IMR-90 (cell line): ENCODE results near the gene IRX1. TPM values are rescaled to one million over a fixed set of nuclear protein-coding genes. Genes with fewer than 3 reads are reported as not detected.

Experiments
- ATAC-seq: fragments of 200-7000 bp; cut with Tn5 transposase; 2 replicates; pipeline ENCODE4 v1.9.1; 2020; ENCODE audit warnings: low read depth, mild to moderate bottlenecking, moderate library complexity
- BruUV-seq: library from RNA; stranded (reverse); fragments of 400-500 nt; replicated peaks from 2 replicates; lab custom pipeline; 2021; lab: Mats Ljungman, UMichigan
- CTCF ChIA-PET: fragments of 300-600 bp; formaldehyde crosslinking; extraction: SDS; loops from one replicate; lab custom pipeline; 2021; ENCODE audit warnings: antibody characterized with exemption; lab: Yijun Ruan, JAX
- POLR2A ChIA-PET: fragments of 300-600 bp; sonication (Branson Sonifier 250); formaldehyde crosslinking; loops from one replicate; lab custom pipeline; 2022; ENCODE audit warnings: antibody characterized with exemption; ENCODE audit not compliant: unreplicated experiment; lab: Charles Lee
- DNase-seq: peaks from one replicate; pipeline ENCODE4 v3.0.0; 2013
- H2AFZ ChIP-seq: replicated peaks from 2 replicates; pipeline ENCODE3; 2013; ENCODE audit warnings: low read length, mild to moderate bottlenecking; ENCODE audit not compliant: poor library complexity
- H2AK5ac ChIP-seq: 2 replicates; pipeline ENCODE4 v1.6.1; 2013; ENCODE audit warnings: low read depth, low read length, inconsistent platforms
- H2AK9ac ChIP-seq: replicated peaks from 2 replicates; pipeline ENCODE3; 2013; ENCODE audit warnings: mild to moderate bottlenecking, low read depth, low read length, moderate library complexity; ENCODE audit not compliant: poor library complexity
- H2BK120ac ChIP-seq: 2 replicates; pipeline ENCODE4 v1.6.1; 2013; ENCODE audit warnings: low read depth, low read length, inconsistent platforms
- H2BK15ac ChIP-seq: 3 replicates; pipeline ENCODE4 v1.6.1; 2013; ENCODE audit warnings: low read depth, low read length, inconsistent platforms
- H2BK20ac ChIP-seq: 2 replicates; pipeline ENCODE4 v1.6.1; 2013; ENCODE audit warnings: low read depth, mild to moderate bottlenecking, inconsistent platforms, low read length, moderate library complexity
- H2BK5ac ChIP-seq: 2 replicates; pipeline ENCODE4 v1.6.1; 2013; ENCODE audit warnings: mild to moderate bottlenecking, low read depth, low read length, inconsistent platforms; ENCODE audit not compliant: poor library complexity, severe bottlenecking
- H3K14ac ChIP-seq: replicated peaks from 2 replicates; pipeline ENCODE4 v1.6.1; 2013; ENCODE audit warnings: low read depth, low read length, inconsistent platforms
- H3K18ac ChIP-seq: 2 replicates; pipeline ENCODE4 v1.6.1; 2013; ENCODE audit warnings: low read depth, low read length, control low read depth
- H3K23ac ChIP-seq: 2 replicates; pipeline ENCODE4 v1.6.1; 2013; ENCODE audit warnings: low read depth, low read length, inconsistent platforms
- H3K27ac ChIP-seq: 2 replicates; pipeline ENCODE4 v1.5.1; 2013; ENCODE audit warnings: mild to moderate bottlenecking, control low read depth, low read length; ENCODE audit not compliant: insufficient read depth
- H3K27me3 ChIP-seq: 2 replicates; pipeline ENCODE4 v1.6.1; 2013; ENCODE audit warnings: low read length; ENCODE audit not compliant: control insufficient read depth, insufficient read depth
- H3K36me3 ChIP-seq: 2 replicates; pipeline ENCODE4 v1.6.1; 2013; ENCODE audit warnings: low read length, mixed read lengths; ENCODE audit not compliant: control insufficient read depth, insufficient read depth
- H3K4ac ChIP-seq: 2 replicates; pipeline ENCODE4 v1.6.1; 2013; ENCODE audit warnings: low read depth, low read length, inconsistent platforms
- H3K4me1 ChIP-seq: 2 replicates; pipeline ENCODE4 v1.6.1; 2013; ENCODE audit warnings: low read length, mixed read lengths; ENCODE audit not compliant: control insufficient read depth, insufficient read depth
- H3K4me2 ChIP-seq: 2 replicates; pipeline ENCODE4 v1.6.1; 2013; ENCODE audit warnings: low read depth, mild to moderate bottlenecking, control low read depth, low read length, moderate library complexity
- H3K4me3 ChIP-seq: 2 replicates; pipeline ENCODE4 v1.5.1; 2013; ENCODE audit warnings: low read depth, mild to moderate bottlenecking, control low read depth, low read length, moderate library complexity; ENCODE audit not compliant: insufficient read depth
- H3K56ac ChIP-seq: 2 replicates; pipeline ENCODE4 v1.6.1; 2013; ENCODE audit warnings: low read length, inconsistent platforms; ENCODE audit not compliant: insufficient read depth; ENCODE audit errors: extremely low read depth
- H3K79me1 ChIP-seq, 2 experiments: 2 replicates each; pipeline ENCODE4 v1.6.1; 2013; ENCODE audit warnings: low read length in 2 of 2, inconsistent platforms in 1 of 2, low read depth in 1 of 2
- H3K9ac ChIP-seq: 2 replicates; pipeline ENCODE4 v1.6.1; 2013; ENCODE audit warnings: low read depth, low read length, control low read depth
- H3K9me1 ChIP-seq: 2 replicates; pipeline ENCODE4 v1.6.1; 2013; ENCODE audit warnings: low read length, inconsistent platforms; ENCODE audit not compliant: insufficient read depth
- H3K9me3 ChIP-seq: 2 replicates; pipeline ENCODE4 v1.6.1; 2013; ENCODE audit warnings: low read length; ENCODE audit not compliant: control insufficient read depth, insufficient read depth
- H4K20me1 ChIP-seq: 2 replicates; pipeline ENCODE4 v1.6.1; 2013; ENCODE audit warnings: low read length, inconsistent platforms; ENCODE audit not compliant: insufficient read depth
- H4K5ac ChIP-seq: 2 replicates; pipeline ENCODE4 v1.6.1; 2013; ENCODE audit warnings: mild to moderate bottlenecking, low read depth, low read length, control low read depth
- H4K8ac ChIP-seq, 2 experiments: 2 replicates each; pipeline ENCODE4 v1.6.1; 2013; ENCODE audit warnings: low read depth in 2 of 2, low read length in 2 of 2, control low read depth in 1 of 2, inconsistent platforms in 1 of 2
- H4K91ac ChIP-seq: 2 replicates; pipeline ENCODE4 v1.6.1; 2013; ENCODE audit warnings: low read depth, low read length, inconsistent platforms; ENCODE audit not compliant: insufficient read depth
- BHLHE40 ChIP-seq: fragments of 150-350 bp; IDR thresholded peaks from 2 replicates; pipeline ENCODE4 v1.6.1; 2016; ENCODE audit warnings: mild to moderate bottlenecking, low read depth, low read length
- CEBPB ChIP-seq: IDR thresholded peaks from 2 replicates; pipeline ENCODE4 v1.6.1; 2012; ENCODE audit warnings: low read depth, low read length, improper control_type of control experiment
- CHD1 ChIP-seq: IDR thresholded peaks from 2 replicates; pipeline ENCODE4 v1.6.1; 2012; ENCODE audit warnings: low read depth, low read length, improper control_type of control experiment
- CTCF ChIP-seq: conservative IDR thresholded peaks from 2 replicates; pipeline ENCODE4 v1.5.1; 2012; ENCODE audit warnings: mild to moderate bottlenecking, low read depth, low read length, improper control_type of control experiment
- MAZ ChIP-seq: IDR thresholded peaks from 2 replicates; pipeline ENCODE4 v1.6.1; 2012; ENCODE audit warnings: low read depth, mild to moderate bottlenecking, low read length, improper control_type of control experiment, moderate library complexity, borderline replicate concordance
- NFE2L2 ChIP-seq: fragments of 150-350 bp; IDR thresholded peaks from 2 replicates; pipeline ENCODE4 v1.6.1; 2016; ENCODE audit warnings: low read depth, mild to moderate bottlenecking, low read length
- RAD21 ChIP-seq: IDR thresholded peaks from 2 replicates; pipeline ENCODE4 v1.6.1; 2012; ENCODE audit warnings: low read length, improper control_type of control experiment
- RCOR1 ChIP-seq: IDR thresholded peaks from 2 replicates; pipeline ENCODE4 v1.6.1; 2012; ENCODE audit warnings: mild to moderate bottlenecking, low read length, improper control_type of control experiment; ENCODE audit not compliant: insufficient replicate concordance
- USF2 ChIP-seq: fragments of 150-350 bp; IDR thresholded peaks from 2 replicates; pipeline ENCODE4 v1.6.1; 2017; ENCODE audit warnings: mild to moderate bottlenecking, antibody characterized with exemption, low read length, low read depth
- WGBS, 2 experiments: methylation state at CpG; one replicate each; pipeline versions ENCODE4 v1.1.5 to v1.1.7; 2013; ENCODE audit warnings: missing lambda C conversion rate in 2 of 2; ENCODE audit not compliant: insufficient read length in 1 of 2; ENCODE audit errors: extremely low coverage in 2 of 2; 5-methylcytosine and 5-hydroxymethylcytosine counted together
- dilution Hi-C: fragments of 300-500 bp; cut with HindIII; formaldehyde crosslinking; loops from one replicate; pipeline ENCODE4 v1.14.3; 2018; ENCODE audit warnings: low sequenced_read_pairs; ENCODE audit not compliant: unreplicated experiment
- in situ Hi-C: fragments of 300-500 bp; cut with MboI; formaldehyde crosslinking; loops from 3 replicates; pipeline ENCODE4 v1.14.3; 2019; ENCODE audit warnings: low sequenced_read_pairs, inconsistent platforms, mixed read lengths
- intact Hi-C: fragments of 100-400 bp; cut with micrococcal nuclease; formaldehyde crosslinking; loops from 2 replicates; pipeline ENCODE4 v1.10.0; 2022
- polyA plus RNA-seq, 3 experiments: library from polyadenylated mRNA; depleted of rRNA; stranded (reverse); fragments of >200 nt; gene quantifications; 2 replicates each; pipeline ENCODE4 v1.2.3, GENCODE V29; 2012; ENCODE audit warnings: low replicate concordance in 1 of 3
- total RNA-seq: library from RNA; depleted of rRNA; stranded (reverse); fragments of >200 nt; gene quantifications from 2 replicates; pipeline ENCODE4 v1.2.3, GENCODE V29; 2012

Gene IRX1
- total and polyA plus RNA-seq, 2 of the 4 experiments (the other 2 are of a cell fraction) = not detected

- Histone ChIP-seq H3K27me3 (peaks cover 39% of the 10 kb centered on the region), H3K4me1 (no peaks in the 10 kb centered on the region), H2BK5ac (no peak overlapping the region), H2AK9ac (no peak overlapping the region), H4K91ac (no peak overlapping the region), H3K23ac (no peak overlapping the region), H3K4me3 (no peak overlapping the region), H4K20me1 (no peaks in the 10 kb centered on the region), H3K4me2 (no peak overlapping the region), H3K18ac (no peak overlapping the region), H2BK20ac (no peak overlapping the region), H3K9me3 (no peaks in the 10 kb centered on the region), H3K4ac (no peak overlapping the region), H4K5ac (no peak overlapping the region), H2AFZ (no peak overlapping the region), H3K56ac (no peak overlapping the region), H3K14ac (no peak overlapping the region), H3K27ac (no peak overlapping the region), H3K9me1 (no peaks in the 10 kb centered on the region), H2BK15ac (no peak overlapping the region), H3K36me3 (no peaks in the 10 kb centered on the region), H2BK120ac (no peak overlapping the region), H2AK5ac (no peak overlapping the region), H3K79me1 (no peaks in the 10 kb centered on the region), H3K9ac (no peak overlapping the region), H4K8ac (no peak overlapping the region)
- no TSS peak for BruUV-seq
- in situ Hi-C loops (no loop called here), intact Hi-C loops (loop anchor here (5.0 kb wide), 1 partner anchor 1841 kb away; no protein-coding TSS in a partner anchor), dilution Hi-C loops (no loop called here)
- ATAC-seq (peak; percentile 53), DNase-seq (no peak)
- CTCF ChIA-PET = no interaction called here
- peak; percentile 23; the same call in 1 of the 2 replicates for TF ChIP-seq RAD21
- TF ChIP-seq CHD1 = no peak
- TF ChIP-seq RCOR1 = no peak
- TF ChIP-seq NFE2L2 = no peak
- TF ChIP-seq BHLHE40 = no peak
- TF ChIP-seq MAZ = no peak
- TF ChIP-seq CEBPB = no peak
- no peak for TF ChIP-seq USF2
- TF ChIP-seq CTCF = 0 out of 2 replicates have a peak, but pooled peaks have one; percentile 25
- POLR2A ChIA-PET = no interaction called here
- WGBS, 2 experiments = 6% methylated on average over 10 of the region's 45 CpGs; no CpG with 5 or more reads in 1 of the 2 experiments
Measured at GRCh38 chr5:3602785-3603502, 7.3 kb downstream of the IRX1 start.
